Measurements from ENCODE around the gene TMIGD1. TPM values are rescaled to one million over a fixed set of nuclear protein-coding genes. Genes with fewer than 3 reads are reported as not detected.

TMIGD1 gene
- polyA plus RNA-seq, 1 experiment, result not detected

GRCh38 chr17:30379903-30380381 lies 46.1 kb upstream of the TMIGD1 start:
- Histone ChIP-seq H3K9me3 (ENCODE audit: control insufficient read depth, insufficient read depth, low read length) (no peaks in the 10 kb centered on the region), H3K27ac (ENCODE audit: low read depth, low read length) (no peak overlapping the region), H3K27me3 (ENCODE audit: control insufficient read depth, insufficient read depth, low read length) (no peaks in the 10 kb centered on the region), H3K4me3 (ENCODE audit: low read depth, low read length) (peak overlapping the region; percentile 79)
- POLR2A ChIA-PET, result no interaction called here
- no peak for DNase-seq (ENCODE audit: low read depth, low spot score)
- no peak for TF ChIP-seq CTCF (IDR thresholded peaks at IDR 0.05; ENCODE audit: low read depth, low read length)
- CTCF ChIA-PET, result interaction anchor here (1.9 to 2.3 kb wide), 2 partner anchors 40 to 97 kb away, joined by 5 to 12 read pairs; partner anchors contain the start of gene GOSR1

- no peak for DNase-seq (ENCODE audit: low read depth, low spot score)
- Histone ChIP-seq H3K27me3 (ENCODE audit: control insufficient read depth, insufficient read depth, low read length) (no peaks in the 10 kb centered on the region), H3K4me3 (ENCODE audit: low read depth, low read length) (peak overlapping the region; percentile 79), H3K27ac (ENCODE audit: low read depth, low read length) (no peak overlapping the region), H3K9me3 (ENCODE audit: control insufficient read depth, insufficient read depth, low read length) (no peaks in the 10 kb centered on the region)
- POLR2A ChIA-PET, result interaction anchor here (1.0 kb wide), 1 partner anchor 39 kb away, joined by 3 read pairs; no protein-coding TSS in a partner anchor
- no peak for TF ChIP-seq CTCF (IDR thresholded peaks at IDR 0.05; ENCODE audit: low read depth, low read length)
- CTCF ChIA-PET, result interaction anchor here (2.3 kb wide), 1 partner anchor 98 kb away, joined by 12 read pairs; the partner anchor contains the start of gene GOSR1
Measured at GRCh38 chr17:30379303-30379902, 45.5 kb upstream of the TMIGD1 start.

GRCh38 chr17:30378825-30379302 lies 45.0 kb upstream of the TMIGD1 start, which contains the start of gene CPD:
Gene CPD (plus strand): TSS chr17:30378927. CDS start chr17:30378981, 54 bp downstream.
- ChIA-PET CTCF (interaction anchor here (2.3 kb wide), 1 partner anchor 99 kb away, joined by 12 read pairs; the partner anchor contains the start of gene GOSR1), POLR2A (interaction anchor here (0.6 to 1.0 kb wide), 2 partner anchors 15 to 39 kb away, joined by 3 to 12 read pairs; no protein-coding TSS in a partner anchor)
- H3K27me3 ChIP-seq (ENCODE audit: control insufficient read depth, insufficient read depth, low read length), result no peaks in the 10 kb centered on the region
- H3K27ac ChIP-seq (ENCODE audit: low read depth, low read length), result peak within 1 kb of the TSS; percentile 69
- peak within 1 kb of the TSS; percentile 79 for H3K4me3 ChIP-seq (ENCODE audit: low read depth, low read length)
- TF ChIP-seq CTCF (IDR thresholded peaks at IDR 0.05; ENCODE audit: low read depth, low read length), result no peak
- H3K9me3 ChIP-seq (ENCODE audit: control insufficient read depth, insufficient read depth, low read length), result no peaks in the 10 kb centered on the region
- DNase-seq (ENCODE audit: low read depth, low spot score), result peak; percentile 82

GRCh38 chr17:30378241-30378824 lies 44.5 kb upstream of the TMIGD1 start:
- CTCF ChIA-PET, result no interaction called here
- peak overlapping the region; percentile 79 for H3K4me3 ChIP-seq (ENCODE audit: low read depth, low read length)

More at GRCh38 chr17:30378241-30378824, 44.5 kb upstream of the TMIGD1 start:
- TF ChIP-seq CTCF (IDR thresholded peaks at IDR 0.05; ENCODE audit: low read depth, low read length), result no peak
- no peak for DNase-seq (ENCODE audit: low read depth, low spot score)
- Histone ChIP-seq H3K9me3 (ENCODE audit: control insufficient read depth, insufficient read depth, low read length) (no peaks in the 10 kb centered on the region), H3K27me3 (ENCODE audit: control insufficient read depth, insufficient read depth, low read length) (no peaks in the 10 kb centered on the region), H3K27ac (ENCODE audit: low read depth, low read length) (peak overlapping the region; percentile 69)
- POLR2A ChIA-PET, result interaction anchor here (0.6 to 1.0 kb wide), 2 partner anchors 15 to 38 kb away, joined by 3 to 12 read pairs; no protein-coding TSS in a partner anchor

All from AG04450 (cell line).